NCI-H748 treated with DMSO at 0.1 percent for 48 hours (cell line): ENCODE measurements around the gene TRIM56.
"Not testable (repeated sequence)": the region's sequence is repeated elsewhere in the genome, so short reads cannot be mapped to it uniquely, and the experiment has no call there.

Experiments
- DNase-seq: peaks from one replicate; lab custom pipeline; 2025; lab: John Stamatoyannopoulos, UW

Gene TRIM56

GRCh38 chr7:101085162-101085964, at the start of gene TRIM56:
Gene TRIM56, plus strand, starts transcription at chr7:101085481. Its CDS starts 1,832 bp downstream, at chr7:101087313.
- DNase-seq: peak; percentile 77

- DNase-seq: no peak
Measured at GRCh38 chr7:101035941-101036340, 49.3 kb upstream of the TRIM56 start.

- DNase-seq: not testable (repeated sequence)
Measured at GRCh38 chr7:101041283-101041682, 44.0 kb upstream of the TRIM56 start.

- no peak for DNase-seq
Measured at GRCh38 chr7:101058355-101058754, 26.9 kb upstream of the TRIM56 start.

GRCh38 chr7:101059620-101059942, 25.7 kb upstream of the TRIM56 start:
- no peak for DNase-seq

- no peak for DNase-seq
Measured at GRCh38 chr7:101060992-101061391, 24.3 kb upstream of the TRIM56 start.

GRCh38 chr7:101064176-101064550, 21.1 kb upstream of the TRIM56 start:
- not testable (repeated sequence) for DNase-seq

- not testable (repeated sequence) for DNase-seq
Measured at GRCh38 chr7:101065162-101065561, 20.1 kb upstream of the TRIM56 start.

GRCh38 chr7:101066141-101066832, 19.0 kb upstream of the TRIM56 start:
- DNase-seq: no peak

- DNase-seq: no peak
Measured at GRCh38 chr7:101066833-101067177, 18.5 kb upstream of the TRIM56 start.

GRCh38 chr7:101068401-101068800, 16.9 kb upstream of the TRIM56 start:
- DNase-seq: no peak

GRCh38 chr7:101071362-101072104, 13.7 kb upstream of the TRIM56 start:
- not testable (repeated sequence) for DNase-seq

- DNase-seq: no peak
Measured at GRCh38 chr7:101075646-101076045, 9.6 kb upstream of the TRIM56 start.

- not testable (repeated sequence) for DNase-seq
Measured at GRCh38 chr7:101076183-101076582, 9.1 kb upstream of the TRIM56 start.

GRCh38 chr7:101077303-101078086, 7.8 kb upstream of the TRIM56 start:
- peak; percentile 68 for DNase-seq

- DNase-seq: no peak
Measured at GRCh38 chr7:101081432-101081831, 3.8 kb upstream of the TRIM56 start.

- DNase-seq: no peak
Measured at GRCh38 chr7:101084865-101085161, 468 bp upstream of the TRIM56 start.

- no peak for DNase-seq
Measured at GRCh38 chr7:101087334-101088068, 2.2 kb downstream of the TRIM56 start.

- no peak for DNase-seq
Measured at GRCh38 chr7:101088069-101088425, 2.8 kb downstream of the TRIM56 start.

GRCh38 chr7:101088858-101089529, 3.7 kb downstream of the TRIM56 start:
- DNase-seq: no peak

GRCh38 chr7:101089876-101090275, 4.6 kb downstream of the TRIM56 start:
- DNase-seq: no peak
